Loucy (cell line): Measurements from ENCODE around the gene PGBD2.

Source experiments
- H2AFZ ChIP-seq: fragments of 200-600 bp; sonication (generic); 2 replicates; pipeline ENCODE4 v1.6.0; 2016; ENCODE audit warnings: antibody characterized with exemption, mild to moderate bottlenecking, low read length, moderate library complexity
- H3F3A ChIP-seq: fragments of 200-600 bp; 2 replicates; pipeline ENCODE4 v1.6.0; 2016; ENCODE audit warnings: antibody characterized with exemption, low read depth, mild to moderate bottlenecking
- H3K27me3 ChIP-seq: fragments of 200-600 bp; sonication (generic); 2 replicates; pipeline ENCODE4 v1.6.1; 2014; ENCODE audit warnings: low read length, mild to moderate bottlenecking; ENCODE audit not compliant: insufficient read depth, poor library complexity, severe bottlenecking
- H3K36me3 ChIP-seq: fragments of 200-600 bp; sonication (generic); 2 replicates; pipeline ENCODE4 v1.6.1; 2016; ENCODE audit warnings: low read length; ENCODE audit not compliant: insufficient read depth
- H3K4me1 ChIP-seq: fragments of 200-600 bp; sonication (generic); 2 replicates; pipeline ENCODE4 v1.5.1; 2014; ENCODE audit warnings: low read length, mild to moderate bottlenecking; ENCODE audit not compliant: insufficient read depth, poor library complexity, severe bottlenecking
- H3K4me2 ChIP-seq: fragments of 200-600 bp; sonication (generic); 2 replicates; pipeline ENCODE4 v1.6.0; 2014; ENCODE audit warnings: antibody characterized with exemption, low read length, low read depth, mild to moderate bottlenecking; ENCODE audit not compliant: poor library complexity, severe bottlenecking
- H3K4me3 ChIP-seq: fragments of 200-600 bp; sonication (generic); 2 replicates; pipeline ENCODE4 v1.5.1; 2014; ENCODE audit warnings: low read length, mild to moderate bottlenecking, mixed read lengths; ENCODE audit not compliant: poor library complexity, severe bottlenecking
- H3K79me2 ChIP-seq: fragments of 200-600 bp; sonication (generic); 2 replicates; pipeline ENCODE4 v1.6.1; 2014; ENCODE audit warnings: low read length; ENCODE audit not compliant: insufficient read depth
- H3K9ac ChIP-seq: fragments of 200-600 bp; sonication (generic); 2 replicates; pipeline ENCODE4 v1.6.0; 2014; ENCODE audit warnings: mild to moderate bottlenecking, low read depth, low read length, moderate library complexity; ENCODE audit not compliant: poor library complexity, severe bottlenecking
- H3K9me2 ChIP-seq: fragments of 200-600 bp; sonication (generic); replicated peaks from 2 replicates; pipeline ENCODE4 v1.6.1; 2016; ENCODE audit warnings: low read depth, low read length, mixed read lengths
- H3K9me3 ChIP-seq: fragments of 200-600 bp; sonication (generic); 2 replicates; pipeline ENCODE4 v1.6.1; 2014; ENCODE audit warnings: mild to moderate bottlenecking, antibody characterized with exemption, low read length, low read depth; ENCODE audit not compliant: insufficient read depth
- H4K20me1 ChIP-seq: fragments of 200-600 bp; sonication (generic); 2 replicates; pipeline ENCODE4 v1.6.0; 2014; ENCODE audit warnings: antibody characterized with exemption, low read length, mild to moderate bottlenecking; ENCODE audit not compliant: insufficient read depth, poor library complexity, severe bottlenecking
- EZH2phosphoT487 ChIP-seq: fragments of 200-600 bp; IDR thresholded peaks from 2 replicates; pipeline ENCODE4 v1.6.1; 2018; ENCODE audit warnings: antibody characterized with exemption, mild to moderate bottlenecking, moderate library complexity, borderline replicate concordance
- TF ChIP-seq, protein P1 (sequence below): fragments of 200-600 bp; sonication (generic); conservative IDR thresholded peaks from 2 replicates; pipeline ENCODE4 v1.5.1; 2014; ENCODE audit warnings: mild to moderate bottlenecking, antibody characterized with exemption, low read length

PGBD2 gene

DNA sequence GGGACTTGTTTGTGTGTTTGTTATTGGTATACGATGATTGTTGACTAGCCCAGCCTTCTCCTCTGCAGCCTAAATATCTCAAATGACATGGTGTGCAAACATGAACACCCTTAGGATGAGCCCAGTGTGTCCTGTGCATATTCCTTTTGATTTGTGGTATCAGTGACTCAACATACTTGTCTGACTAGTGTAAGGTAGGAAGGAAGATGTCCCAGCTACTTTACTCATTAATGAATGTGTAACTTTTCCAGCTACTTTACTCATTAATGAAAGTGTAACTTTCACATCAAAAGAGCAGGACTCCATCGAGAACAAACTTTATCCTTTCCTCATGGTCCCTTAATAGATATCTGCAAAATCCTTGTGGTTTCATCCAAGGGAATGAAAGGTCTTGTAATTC, 44.4 kb upstream of the PGBD2 start:
- no peak for TF ChIP-seq EZH2phosphoT487
- TF ChIP-seq, protein P1, sequence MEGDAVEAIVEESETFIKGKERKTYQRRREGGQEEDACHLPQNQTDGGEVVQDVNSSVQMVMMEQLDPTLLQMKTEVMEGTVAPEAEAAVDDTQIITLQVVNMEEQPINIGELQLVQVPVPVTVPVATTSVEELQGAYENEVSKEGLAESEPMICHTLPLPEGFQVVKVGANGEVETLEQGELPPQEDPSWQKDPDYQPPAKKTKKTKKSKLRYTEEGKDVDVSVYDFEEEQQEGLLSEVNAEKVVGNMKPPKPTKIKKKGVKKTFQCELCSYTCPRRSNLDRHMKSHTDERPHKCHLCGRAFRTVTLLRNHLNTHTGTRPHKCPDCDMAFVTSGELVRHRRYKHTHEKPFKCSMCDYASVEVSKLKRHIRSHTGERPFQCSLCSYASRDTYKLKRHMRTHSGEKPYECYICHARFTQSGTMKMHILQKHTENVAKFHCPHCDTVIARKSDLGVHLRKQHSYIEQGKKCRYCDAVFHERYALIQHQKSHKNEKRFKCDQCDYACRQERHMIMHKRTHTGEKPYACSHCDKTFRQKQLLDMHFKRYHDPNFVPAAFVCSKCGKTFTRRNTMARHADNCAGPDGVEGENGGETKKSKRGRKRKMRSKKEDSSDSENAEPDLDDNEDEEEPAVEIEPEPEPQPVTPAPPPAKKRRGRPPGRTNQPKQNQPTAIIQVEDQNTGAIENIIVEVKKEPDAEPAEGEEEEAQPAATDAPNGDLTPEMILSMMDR, result no peak
- no peak overlapping the region for H3K4me2 ChIP-seq
- H3K9me3 ChIP-seq, result no peaks in the 10 kb centered on the region
- H3K4me1 ChIP-seq, result peaks cover 44% of the 10 kb centered on the region
- no peaks in the 10 kb centered on the region for H3K27me3 ChIP-seq
- H3K79me2 ChIP-seq, result peaks cover 18% of the 10 kb centered on the region
- H4K20me1 ChIP-seq, result no peaks in the 10 kb centered on the region
- no peaks in the 10 kb centered on the region for H3K9me2 ChIP-seq
- no peak overlapping the region for H2AFZ ChIP-seq
- H3K4me3 ChIP-seq, result no peak overlapping the region
- H3F3A ChIP-seq, result no peaks in the 10 kb centered on the region
- no peaks in the 10 kb centered on the region for H3K36me3 ChIP-seq
- H3K9ac ChIP-seq, result no peak overlapping the region

DNA sequence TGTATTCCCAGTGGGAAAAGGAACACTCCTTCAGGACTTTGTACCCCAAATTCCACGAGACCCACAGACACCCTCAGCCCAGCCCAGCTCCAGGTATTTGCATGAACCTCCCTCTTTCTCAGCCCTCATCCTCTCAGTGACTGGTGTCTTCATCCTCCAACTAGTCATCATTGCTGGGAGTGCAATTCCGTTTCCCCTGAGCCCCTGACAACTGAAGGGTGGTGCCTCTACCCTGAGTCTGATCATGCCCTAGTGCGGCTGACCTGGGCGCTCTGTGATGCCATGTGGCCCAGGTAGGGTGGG, 43.4 kb upstream of the PGBD2 start:
- H4K20me1 ChIP-seq, result no peaks in the 10 kb centered on the region
- H2AFZ ChIP-seq, result peak overlapping the region; percentile 80
- no peaks in the 10 kb centered on the region for H3F3A ChIP-seq
- no peaks in the 10 kb centered on the region for H3K9me2 ChIP-seq
- H3K4me1 ChIP-seq, result peaks cover 36% of the 10 kb centered on the region
- peaks cover 8% of the 10 kb centered on the region for H3K79me2 ChIP-seq
- H3K36me3 ChIP-seq, result no peaks in the 10 kb centered on the region
- H3K27me3 ChIP-seq, result no peaks in the 10 kb centered on the region
- H3K4me2 ChIP-seq, result peak overlapping the region; percentile 81
- peak overlapping the region; percentile 74 for H3K9ac ChIP-seq
- no peaks in the 10 kb centered on the region for H3K9me3 ChIP-seq
- H3K4me3 ChIP-seq, result peak overlapping the region; percentile 76
- TF ChIP-seq EZH2phosphoT487, result no peak
- TF ChIP-seq, protein P1, result no peak

DNA sequence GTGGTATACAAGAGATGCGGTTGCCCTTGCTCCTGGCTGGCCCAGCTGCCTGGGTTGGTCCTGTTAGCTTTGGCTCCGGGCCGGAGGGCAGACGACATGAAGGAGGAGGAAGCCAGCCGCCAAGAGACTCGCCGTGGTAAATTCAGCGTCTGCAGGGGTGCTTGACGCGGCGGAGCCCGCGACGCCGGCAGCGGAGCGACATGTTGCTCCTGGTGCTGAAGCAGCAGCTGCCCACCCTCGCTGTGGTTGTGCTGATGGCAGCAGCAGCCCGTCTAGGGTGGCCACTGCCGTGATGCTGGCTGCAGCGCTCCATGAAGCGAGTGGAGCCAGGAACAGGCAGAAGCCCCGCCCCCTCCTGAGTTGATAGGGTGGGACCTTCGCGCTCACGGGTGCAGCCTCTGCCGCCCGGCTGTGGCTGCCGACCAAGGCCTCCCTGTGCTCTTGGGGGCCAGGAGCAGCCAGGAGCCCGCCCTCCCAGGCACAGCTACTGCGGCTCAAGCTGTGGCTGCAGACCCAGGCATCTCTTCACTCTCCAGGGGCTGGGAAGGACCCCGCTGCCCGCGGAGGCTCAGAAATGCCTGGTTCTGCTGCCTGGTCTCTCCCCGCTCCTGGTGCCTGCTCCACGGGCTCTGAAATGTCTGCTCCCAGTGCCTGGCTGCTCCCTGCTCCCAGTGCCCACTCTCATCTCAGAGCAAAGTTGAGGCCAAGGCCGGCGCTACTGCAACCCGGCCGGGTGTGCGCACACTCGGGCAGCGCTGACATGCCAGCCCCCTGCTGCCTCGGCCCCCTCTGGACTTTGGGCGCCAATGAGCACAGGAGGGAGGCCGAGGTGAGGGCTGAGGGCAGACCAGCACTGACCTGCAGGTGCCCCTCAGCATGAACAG, 42.8 kb upstream of the PGBD2 start:
- TF ChIP-seq EZH2phosphoT487, result no peak
- TF ChIP-seq, protein P1, result no peak
- Histone ChIP-seq H4K20me1 (no peaks in the 10 kb centered on the region), H3K4me1 (peaks cover 31% of the 10 kb centered on the region), H3K36me3 (no peaks in the 10 kb centered on the region), H3K9me3 (no peaks in the 10 kb centered on the region), H3K79me2 (peaks cover 2% of the 10 kb centered on the region; the same call in 1 of the 2 replicates), H3K4me2 (peak overlapping the region; percentile 81), H3K9me2 (no peaks in the 10 kb centered on the region), H3K27me3 (no peaks in the 10 kb centered on the region), H3K4me3 (peak overlapping the region; percentile 76), H2AFZ (peak overlapping the region; percentile 80), H3K9ac (peak overlapping the region; percentile 74), H3F3A (no peaks in the 10 kb centered on the region)
